Body of pancreas (tissue), 4 donors: Measurements from ENCODE around the gene CAMK2A. TPM values are rescaled to one million over a fixed set of nuclear protein-coding genes. Genes with fewer than 3 reads are reported as not detected.
A peak's percentile ranks its signal among the peaks of the same experiment; 100 is the strongest.

Experiments
- ATAC-seq: fragments of 150-250 bp; one replicate; pipeline ENCODE4 v1.9.1; 2016
- DNase-seq, 4 donors: peaks; one replicate each; pipeline ENCODE4 v3.0.0-alpha.2; 2019
- H3K27ac ChIP-seq, 4 donors: fragments of 200-600 bp; sonication (generic); 1 replicate in 3 of 4; 2 replicates in 1 of 4; pipeline versions ENCODE4 v1.5.1 to v1.6.1; 2016 to 2019; ENCODE audit warnings: mild to moderate bottlenecking in 1 of 4, mixed read lengths in 1 of 4, moderate library complexity in 1 of 4
- H3K27me3 ChIP-seq, 2 donors: fragments of 200-600 bp; sonication (generic); one replicate each; pipeline ENCODE4 v1.6.0; 2016; ENCODE audit warnings: mild to moderate bottlenecking in 1 of 2
- H3K36me3 ChIP-seq, 2 donors: fragments of 200-600 bp; sonication (generic); replicated peaks in 1 of 2; 2 replicates each; pipeline ENCODE4 v1.5.1; 2016; ENCODE audit warnings: low read depth in 2 of 2; ENCODE audit not compliant: insufficient read depth in 1 of 2
- H3K4me1 ChIP-seq: fragments of 200-600 bp; sonication (generic); one replicate; pipeline ENCODE4 v1.6.0; 2016
- H3K4me3 ChIP-seq, 2 donors: fragments of 200-600 bp; sonication (generic); 1 replicate in 1 of 2; 2 replicates in 1 of 2; pipeline ENCODE4 v1.5.1; 2016 to 2019
- H3K9me3 ChIP-seq, 3 donors: fragments of 200-600 bp; sonication (generic); 1 replicate in 2 of 3; 2 replicates in 1 of 3; pipeline ENCODE4 v1.5.1; 2016
- POLR2A ChIP-seq, 3 donors: fragments of 450-650 bp; IDR thresholded peaks; one replicate each; pipeline ENCODE4 v1.6.1; 2016; ENCODE audit warnings: antibody characterized with exemption in 3 of 3, mild to moderate bottlenecking in 2 of 3
- WGBS, 2 donors: methylation state at CpG; one replicate each; pipeline ENCODE4 v1.1.5; 2017; 5-methylcytosine and 5-hydroxymethylcytosine counted together
- intact Hi-C: fragments of 100-400 bp; cut with DNase I; formaldehyde crosslinking; loops from one replicate; pipeline ENCODE4 v1.15.1; 2023
- total RNA-seq, 2 donors: library from RNA; depleted of rRNA; stranded (reverse); fragments of >200 nt; gene quantifications; one replicate each; pipeline ENCODE4 v1.1.0, GENCODE V29; 2016
- TF ChIP-seq, protein P1 (sequence below), 7 experiments: fragments of 450-650 bp in 4 of 7; fragments of 200-600 bp in 3 of 7; sonication (generic) in 3 of 7; IDR thresholded peaks; one replicate each; pipeline ENCODE4 v1.5.1; 2016 to 2019; ENCODE audit warnings: antibody characterized with exemption in 7 of 7

Gene CAMK2A
- total RNA-seq, 2 donors from 2014 or later: 0.26 TPM; not detected in 1

DNA sequence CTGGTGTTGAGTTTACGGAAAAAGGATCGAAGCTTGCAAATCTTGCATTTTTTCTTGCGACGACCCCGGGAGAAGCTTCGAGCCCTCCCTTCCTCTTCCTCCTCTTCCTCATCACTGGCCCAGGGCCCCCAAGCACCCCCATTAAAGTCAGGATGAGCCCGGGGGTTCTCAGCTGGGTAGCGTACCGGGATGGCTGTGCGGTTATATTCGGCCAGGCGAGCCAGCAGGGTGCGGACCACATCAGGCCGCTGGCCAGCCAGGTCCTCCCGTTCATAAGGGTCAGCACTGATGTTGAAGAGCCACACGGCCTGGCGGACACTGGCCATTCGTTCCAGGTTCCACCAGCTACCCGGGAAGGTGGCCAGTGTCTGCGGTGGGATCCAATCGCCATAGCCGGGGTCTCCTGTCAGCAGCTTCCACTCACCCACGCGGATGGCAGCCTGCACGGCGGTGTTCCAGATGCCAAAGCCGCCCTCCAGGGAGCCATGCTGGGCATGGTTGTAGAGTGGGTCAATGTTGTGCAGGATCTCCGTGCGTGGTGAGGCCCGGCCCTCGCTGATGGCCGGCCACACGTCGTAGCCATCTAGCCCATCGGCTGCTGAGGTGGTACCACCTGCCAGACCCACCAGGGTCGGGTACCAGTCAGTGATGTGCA lies 7.8 kb upstream of the CAMK2A start:
- intact Hi-C loops: no loop called here
- peaks cover 9% of the 10 kb centered on the region for H3K4me1 ChIP-seq
- no peak for ATAC-seq

DNA sequence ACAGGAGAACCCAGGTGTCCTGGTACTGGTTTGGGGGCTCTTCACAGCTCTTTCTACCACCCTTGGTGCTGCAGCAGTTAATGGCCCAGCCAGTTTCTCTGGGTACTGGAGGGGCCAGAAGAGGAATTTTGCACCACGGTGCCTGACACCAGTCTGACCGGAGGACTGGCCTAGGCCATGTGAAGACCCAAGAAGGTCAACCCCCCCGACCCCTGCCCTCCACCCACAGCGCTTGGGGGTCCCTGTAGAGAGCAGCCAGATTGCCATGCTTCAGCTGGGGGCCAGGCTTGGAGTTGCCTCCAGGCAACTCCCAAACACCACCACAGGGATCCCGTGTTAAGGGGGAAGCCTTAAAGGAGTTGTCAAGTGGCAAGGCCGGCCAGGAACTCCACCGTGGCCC lies 6.9 kb upstream of the CAMK2A start:
- Histone ChIP-seq H3K4me1 (peaks cover 4% of the 10 kb centered on the region), H3K9me3 (no peaks in the 10 kb centered on the region), H3K36me3 (no peaks in the 10 kb centered on the region), H3K27me3 (no peaks in the 10 kb centered on the region), H3K27ac (no peak overlapping the region), H3K4me3 (no peak overlapping the region)
- DNase-seq (no peak), ATAC-seq (no peak)
- no peak for TF ChIP-seq POLR2A (IDR thresholded peaks at IDR 0.05)
- TF ChIP-seq, protein P1, sequence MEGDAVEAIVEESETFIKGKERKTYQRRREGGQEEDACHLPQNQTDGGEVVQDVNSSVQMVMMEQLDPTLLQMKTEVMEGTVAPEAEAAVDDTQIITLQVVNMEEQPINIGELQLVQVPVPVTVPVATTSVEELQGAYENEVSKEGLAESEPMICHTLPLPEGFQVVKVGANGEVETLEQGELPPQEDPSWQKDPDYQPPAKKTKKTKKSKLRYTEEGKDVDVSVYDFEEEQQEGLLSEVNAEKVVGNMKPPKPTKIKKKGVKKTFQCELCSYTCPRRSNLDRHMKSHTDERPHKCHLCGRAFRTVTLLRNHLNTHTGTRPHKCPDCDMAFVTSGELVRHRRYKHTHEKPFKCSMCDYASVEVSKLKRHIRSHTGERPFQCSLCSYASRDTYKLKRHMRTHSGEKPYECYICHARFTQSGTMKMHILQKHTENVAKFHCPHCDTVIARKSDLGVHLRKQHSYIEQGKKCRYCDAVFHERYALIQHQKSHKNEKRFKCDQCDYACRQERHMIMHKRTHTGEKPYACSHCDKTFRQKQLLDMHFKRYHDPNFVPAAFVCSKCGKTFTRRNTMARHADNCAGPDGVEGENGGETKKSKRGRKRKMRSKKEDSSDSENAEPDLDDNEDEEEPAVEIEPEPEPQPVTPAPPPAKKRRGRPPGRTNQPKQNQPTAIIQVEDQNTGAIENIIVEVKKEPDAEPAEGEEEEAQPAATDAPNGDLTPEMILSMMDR (IDR thresholded peaks at IDR 0.05): no peak
- 85% methylated on average over 7 of the region's 7 CpGs; no CpG with 5 or more reads in 1 of the 2 donors for WGBS, 2 donors
- intact Hi-C loops: no loop called here

More for the DNA sequence above, 7.8 kb upstream of the CAMK2A start:
- H3K4me3 ChIP-seq: no peak overlapping the region
- WGBS, 2 donors: 91 to 95% methylated on average over 30 to 33 of the region's 36 CpGs
- H3K36me3 ChIP-seq: no peaks in the 10 kb centered on the region
- no peaks in the 10 kb centered on the region for H3K9me3 ChIP-seq
- TF ChIP-seq, protein P1 (IDR thresholded peaks at IDR 0.05): no peak
- TF ChIP-seq POLR2A (IDR thresholded peaks at IDR 0.05): no peak
- DNase-seq: no peak
- H3K27me3 ChIP-seq: peaks cover 0 to 5% of the 10 kb centered on the region in 2 donors
- H3K27ac ChIP-seq: no peak overlapping the region

- ATAC-seq (no peak), DNase-seq (no peak)
- no peaks in the 10 kb centered on the region for H3K36me3 ChIP-seq
- TF ChIP-seq, protein P1 (IDR thresholded peaks at IDR 0.05): no peak
- no peak for TF ChIP-seq POLR2A (IDR thresholded peaks at IDR 0.05)
- H3K4me3 ChIP-seq: no peak overlapping the region
- intact Hi-C loops: no loop called here
- no peaks in the 10 kb centered on the region for H3K27me3 ChIP-seq
- H3K4me1 ChIP-seq: peaks cover 4% of the 10 kb centered on the region
- H3K9me3 ChIP-seq: no peaks in the 10 kb centered on the region
- H3K27ac ChIP-seq: no peak overlapping the region
- 87% methylated on average over 17 of the region's 17 CpGs for WGBS, 2 donors
Measured at GRCh38 chr5:150295741-150296486, 6.3 kb upstream of the CAMK2A start.

DNA sequence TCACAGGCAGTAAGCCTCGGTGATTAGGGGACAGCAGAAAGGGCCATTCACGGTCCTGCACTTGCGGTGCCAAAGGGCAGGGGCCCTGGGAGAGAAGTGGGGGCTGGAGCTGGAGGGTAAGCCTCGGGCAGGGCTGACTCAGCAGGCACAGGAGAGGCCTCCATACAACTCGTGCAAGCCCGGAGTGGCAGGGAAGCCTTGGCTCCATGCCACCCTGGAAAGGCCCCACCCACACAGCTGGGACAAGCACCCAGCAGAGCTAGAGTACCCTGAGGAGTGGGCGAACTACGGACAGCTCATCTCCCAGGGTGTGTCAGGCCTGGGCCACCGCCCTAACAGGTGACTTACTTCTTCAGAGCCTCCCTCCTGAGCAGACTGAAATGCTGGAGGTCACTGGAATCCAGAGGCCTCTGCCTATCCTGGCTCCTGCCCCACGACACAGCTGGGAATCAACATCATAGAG lies 5.6 kb upstream of the CAMK2A start:
- DNase-seq (peak in 2 of 4 donors; percentile 44 to 54), ATAC-seq (no peak)
- Histone ChIP-seq H3K4me1 (peaks cover 4% of the 10 kb centered on the region), H3K27me3 (no peaks in the 10 kb centered on the region), H3K9me3 (no peaks in the 10 kb centered on the region), H3K4me3 (no peak overlapping the region), H3K27ac (no peak overlapping the region), H3K36me3 (no peaks in the 10 kb centered on the region)
- intact Hi-C loops: no loop called here
- TF ChIP-seq, protein P1 (IDR thresholded peaks at IDR 0.05): no peak
- WGBS, 2 donors: 29 to 47% methylated on average over 6 to 10 of the region's 10 CpGs
